Stimulated activated CD8-positive, alpha-beta memory T cell treated with anti-CD3 and anti-CD28 coated beads, Interleukin-7, amount 100 ng/mL, for 24 hours (primary cell): Measurements from ENCODE around the gene ETHE1.

Source experiments
- DNase-seq: peaks from one replicate; pipeline ENCODE4 v3.0.0-alpha.2; 2020; ENCODE audit warnings: low read depth

Gene ETHE1, protein sequence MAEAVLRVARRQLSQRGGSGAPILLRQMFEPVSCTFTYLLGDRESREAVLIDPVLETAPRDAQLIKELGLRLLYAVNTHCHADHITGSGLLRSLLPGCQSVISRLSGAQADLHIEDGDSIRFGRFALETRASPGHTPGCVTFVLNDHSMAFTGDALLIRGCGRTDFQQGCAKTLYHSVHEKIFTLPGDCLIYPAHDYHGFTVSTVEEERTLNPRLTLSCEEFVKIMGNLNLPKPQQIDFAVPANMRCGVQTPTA

DNA sequence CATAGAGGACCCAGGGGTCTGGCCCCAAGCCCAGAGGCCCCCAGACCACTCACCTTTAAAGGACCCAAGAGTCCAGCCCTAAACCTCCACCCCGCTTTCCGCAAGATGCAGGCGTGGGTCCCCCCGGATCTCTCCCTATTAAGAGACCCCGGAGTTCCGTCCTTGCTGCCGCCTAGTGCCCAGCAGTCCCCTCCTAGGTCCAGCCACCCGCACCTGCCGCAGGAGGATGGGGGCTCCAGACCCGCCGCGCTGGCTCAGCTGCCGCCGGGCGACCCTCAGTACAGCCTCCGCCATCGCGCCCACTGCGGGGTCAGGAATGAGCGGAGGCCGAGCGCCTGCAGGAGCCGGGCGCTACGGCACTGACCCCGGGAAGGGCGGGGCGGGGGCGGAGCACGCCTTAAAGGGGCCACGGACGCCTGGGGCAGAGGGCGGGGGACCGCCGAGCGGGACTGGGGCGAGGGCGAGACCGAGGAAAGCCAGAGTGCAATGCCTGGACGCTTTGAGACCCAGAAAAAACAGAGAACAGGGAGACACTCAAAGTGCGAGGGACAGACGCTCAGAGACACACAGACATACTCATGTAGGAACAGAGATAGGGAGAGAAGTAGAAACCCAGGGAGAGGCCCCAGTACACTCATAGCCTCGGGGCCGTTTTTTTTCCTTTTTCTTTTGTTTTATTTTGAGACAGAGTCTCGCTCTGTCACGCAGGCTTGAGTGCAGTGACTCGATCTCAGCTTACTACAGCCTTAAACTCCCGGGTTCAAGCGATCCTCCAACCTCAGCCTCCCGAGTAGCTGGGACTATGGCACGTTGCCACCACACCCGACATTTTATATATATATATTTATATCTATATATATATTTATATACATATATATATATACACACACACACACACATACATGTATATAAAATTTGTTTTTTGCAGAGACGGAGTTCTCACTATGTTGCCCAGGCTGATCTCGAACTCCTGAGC lies at the start of gene ETHE1:
ETHE1 (minus strand) TSS at position 318 of the 976 bp plus-strand sequence; CDS start at position 294, 24 bp downstream.
- no peak for DNase-seq

- no peak for DNase-seq
Observed at GRCh38 chr19:43575955-43576878, 49.2 kb upstream of the ETHE1 start.

GRCh38 chr19:43575156-43575950 lies 48.4 kb upstream of the ETHE1 start, which contains the start of the genes PINLYP and XRCC1:
Gene PINLYP, plus strand, starts transcription at chr19:43575801. Its CDS starts 1,391 bp downstream, at chr19:43577192.
Gene XRCC1, minus strand, starts transcription at chr19:43575527. Its CDS starts 69 bp downstream, at chr19:43575458.
- peak; percentile 89 for DNase-seq

GRCh38 chr19:43574424-43575155 lies 47.6 kb upstream of the ETHE1 start:
- DNase-seq, result no peak

GRCh38 chr19:43572171-43572588 lies 45.2 kb upstream of the ETHE1 start:
- no peak for DNase-seq

DNA sequence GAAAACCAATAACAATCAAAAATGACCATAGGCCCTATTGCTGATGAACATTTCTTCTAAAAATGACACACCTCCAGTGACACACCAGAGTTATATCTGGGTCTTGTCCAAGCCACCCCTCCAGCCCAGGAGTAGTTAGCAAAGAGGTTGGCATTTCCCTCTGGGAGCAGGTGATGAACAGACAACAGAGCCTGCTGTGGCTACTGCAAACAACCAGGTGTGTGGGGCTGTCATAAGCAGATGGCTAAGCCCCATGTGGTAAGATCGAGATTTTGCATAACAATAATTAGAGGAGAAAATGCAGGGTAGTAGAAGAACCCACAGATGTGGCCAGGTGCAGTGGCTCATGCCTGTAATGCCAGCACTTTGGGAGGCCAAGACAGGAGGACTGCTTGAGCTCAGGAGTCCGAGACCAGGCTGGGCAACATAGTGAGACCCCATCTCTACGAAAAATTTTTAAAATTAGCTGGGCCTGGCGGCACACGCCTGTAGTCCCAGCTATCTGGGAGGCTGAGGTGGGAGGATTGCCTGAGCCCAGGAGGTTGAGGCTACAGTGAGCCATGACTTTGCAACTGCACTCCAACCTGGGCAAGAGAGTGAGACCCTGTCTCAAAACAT lies 43.3 kb upstream of the ETHE1 start:
- no peak for DNase-seq

DNA sequence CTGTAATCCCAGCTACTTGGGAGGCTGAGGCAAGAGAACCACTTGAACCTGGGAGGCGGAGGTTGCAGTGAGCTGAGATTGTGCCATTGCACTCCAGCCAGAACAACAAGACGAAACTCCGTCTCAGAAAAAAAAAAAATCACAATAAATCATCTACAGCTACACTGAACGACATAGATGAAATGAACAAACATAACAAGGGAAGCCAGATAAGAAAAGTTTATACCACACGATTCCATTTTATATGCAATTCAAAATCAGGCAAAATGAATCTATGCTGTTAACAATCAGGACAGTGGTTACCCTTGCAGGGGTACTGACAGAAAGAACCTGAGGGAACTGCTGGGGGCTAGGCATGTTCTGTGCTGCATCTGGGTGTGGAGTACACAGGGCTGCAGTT lies 42.7 kb upstream of the ETHE1 start:
- DNase-seq, result no peak

GRCh38 chr19:43564800-43565199 lies 37.8 kb upstream of the ETHE1 start:
- DNase-seq, result no peak

DNA sequence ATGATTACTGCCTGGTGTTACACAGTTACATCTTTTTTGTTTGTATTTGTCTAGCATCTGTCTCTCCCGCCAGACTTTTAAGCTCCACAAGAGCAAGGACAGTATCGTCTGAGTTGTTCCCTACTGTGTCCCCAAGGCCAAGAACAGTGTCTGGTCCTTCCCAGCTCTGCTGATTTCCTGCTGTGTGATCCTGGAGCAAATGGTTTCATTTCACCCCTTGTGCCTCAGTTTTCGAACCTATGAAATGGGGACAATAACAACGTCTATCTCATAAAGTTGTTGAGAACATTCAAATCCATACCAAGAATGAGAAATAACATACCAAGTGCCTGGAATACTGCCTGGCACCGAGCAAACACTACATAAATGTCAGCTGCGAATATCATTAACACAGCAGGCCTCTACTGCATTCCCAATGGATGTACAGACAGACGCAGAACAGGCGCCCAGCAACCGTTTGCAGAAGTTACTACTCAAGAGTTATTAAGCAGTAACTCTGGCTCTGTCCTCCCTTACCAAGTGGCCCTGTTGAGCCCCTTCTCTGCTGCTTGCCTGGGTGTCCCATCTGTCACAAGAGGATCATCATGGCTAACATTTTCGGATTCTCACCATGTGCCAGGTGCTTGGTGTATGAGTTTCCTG lies 36.9 kb upstream of the ETHE1 start:
- no peak for DNase-seq

GRCh38 chr19:43562698-43563241 lies 35.8 kb upstream of the ETHE1 start:
- DNase-seq, result peak; percentile 32

- DNase-seq, result peak; percentile 46
Observed at GRCh38 chr19:43562226-43562697, 35.3 kb upstream of the ETHE1 start.

- no peak for DNase-seq
Observed at GRCh38 chr19:43561139-43561970, 34.4 kb upstream of the ETHE1 start.

DNA sequence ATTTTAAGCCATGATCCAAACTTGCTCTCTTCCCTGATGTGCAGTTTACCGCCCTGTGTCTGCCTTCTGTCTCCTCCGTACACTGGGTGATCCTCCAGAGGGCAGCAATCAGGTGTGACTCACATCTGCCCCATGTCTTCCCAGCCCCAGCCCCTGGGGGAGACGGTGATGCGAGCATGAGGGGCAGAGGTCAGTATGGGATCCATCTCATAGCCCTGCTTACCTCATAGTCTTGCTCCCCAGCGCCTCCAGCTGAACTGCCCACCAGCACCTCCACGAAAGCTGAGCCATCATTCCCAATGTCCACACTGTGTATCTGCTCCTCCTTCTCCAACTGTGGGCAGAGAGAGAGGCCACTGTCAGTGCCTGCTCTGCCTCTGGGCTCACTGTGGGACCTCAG lies 33.7 kb upstream of the ETHE1 start:
- no peak for DNase-seq

GRCh38 chr19:43555185-43555770 lies 28.3 kb upstream of the ETHE1 start:
- peak; percentile 77 for DNase-seq

GRCh38 chr19:43554317-43554895 lies 27.4 kb upstream of the ETHE1 start:
- no peak for DNase-seq

- no peak for DNase-seq
Observed at GRCh38 chr19:43553656-43554055, 26.7 kb upstream of the ETHE1 start.

DNA sequence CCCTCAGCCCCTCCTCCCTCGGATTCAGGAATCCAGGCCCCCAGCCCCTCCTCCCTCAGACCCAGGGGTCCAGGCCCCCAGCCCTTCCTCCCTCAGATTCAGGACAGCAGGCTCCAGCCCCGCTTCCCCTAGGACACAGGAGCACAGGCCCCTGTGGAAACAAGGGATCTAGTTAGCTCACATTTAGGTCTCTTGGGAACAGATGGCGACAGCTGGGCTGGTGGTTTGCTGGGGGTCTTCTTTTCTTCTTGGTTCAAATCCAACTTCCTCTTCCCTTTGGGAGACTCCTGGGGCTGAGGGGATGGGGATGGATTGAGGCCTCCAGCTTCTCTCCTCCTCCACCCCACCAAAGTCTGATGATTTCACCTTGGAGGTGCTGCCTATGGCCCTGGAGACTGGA lies 25.6 kb upstream of the ETHE1 start:
- no peak for DNase-seq
